ENCODE results near the gene ST3GAL2. TPM values are rescaled to one million over a fixed set of nuclear protein-coding genes. Genes with fewer than 3 reads are reported as not detected.
A peak's percentile ranks its signal among the peaks of the same experiment; 100 is the strongest.

The ST3GAL2 gene
- total and polyA plus RNA-seq, 2 donors (not counting 1 experiment from before 2014, with no cell fraction given), result 13.5 to 17.8 TPM

- Histone ChIP-seq H3K79me2 (ENCODE audit: control insufficient read depth, insufficient read depth, low read length) (no peaks in the 10 kb centered on the region), H3K27ac (ENCODE audit: insufficient read depth, low read length) (peak overlapping the region; percentile 5), H4K20me1 (ENCODE audit: control insufficient read depth, extremely low read depth, insufficient read depth, low read length) (no peaks in the 10 kb centered on the region), H3K9me3 (ENCODE audit: control insufficient read depth, insufficient read depth, low read depth, low read length) (no peaks in the 10 kb centered on the region), H3K36me3 (ENCODE audit: control insufficient read depth, insufficient read depth, low read length) (peaks cover 26% of the 10 kb centered on the region), H3K9ac (ENCODE audit: insufficient read depth, low read length) (no peak overlapping the region), H3K27me3 (ENCODE audit: control insufficient read depth, insufficient read depth, low read length) (no peaks in the 10 kb centered on the region), H3K4me2 (ENCODE audit: extremely low read depth, insufficient read depth, low read length) (no peak overlapping the region), H2AFZ (ENCODE audit: low read length) (no peak overlapping the region), H3K4me1 (ENCODE audit: control insufficient read depth, extremely low read depth, insufficient read depth, low read length) (peaks cover 20% of the 10 kb centered on the region), H3K4me3 (replicated peaks in 1 of 4; ENCODE audit: control extremely low read depth in 1 of 4, insufficient read depth in 1 of 4, low read depth in 3 of 4, low read length in 4 of 4) (no peak overlapping the region)
- TF ChIP-seq EZH2 (IDR thresholded peaks at IDR 0.05; ENCODE audit: low read length, missing control alignments), result no peak
- TF ChIP-seq, protein P1, sequence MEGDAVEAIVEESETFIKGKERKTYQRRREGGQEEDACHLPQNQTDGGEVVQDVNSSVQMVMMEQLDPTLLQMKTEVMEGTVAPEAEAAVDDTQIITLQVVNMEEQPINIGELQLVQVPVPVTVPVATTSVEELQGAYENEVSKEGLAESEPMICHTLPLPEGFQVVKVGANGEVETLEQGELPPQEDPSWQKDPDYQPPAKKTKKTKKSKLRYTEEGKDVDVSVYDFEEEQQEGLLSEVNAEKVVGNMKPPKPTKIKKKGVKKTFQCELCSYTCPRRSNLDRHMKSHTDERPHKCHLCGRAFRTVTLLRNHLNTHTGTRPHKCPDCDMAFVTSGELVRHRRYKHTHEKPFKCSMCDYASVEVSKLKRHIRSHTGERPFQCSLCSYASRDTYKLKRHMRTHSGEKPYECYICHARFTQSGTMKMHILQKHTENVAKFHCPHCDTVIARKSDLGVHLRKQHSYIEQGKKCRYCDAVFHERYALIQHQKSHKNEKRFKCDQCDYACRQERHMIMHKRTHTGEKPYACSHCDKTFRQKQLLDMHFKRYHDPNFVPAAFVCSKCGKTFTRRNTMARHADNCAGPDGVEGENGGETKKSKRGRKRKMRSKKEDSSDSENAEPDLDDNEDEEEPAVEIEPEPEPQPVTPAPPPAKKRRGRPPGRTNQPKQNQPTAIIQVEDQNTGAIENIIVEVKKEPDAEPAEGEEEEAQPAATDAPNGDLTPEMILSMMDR (conservative IDR thresholded peaks at IDR 0.05 in 1 of 2, IDR thresholded peaks at IDR 0.05 in 1 of 2; ENCODE audit: low read depth in 1 of 2, low read length in 2 of 2), result no peak
- peak in 1 of 2 donors; percentile 31 for DNase-seq (ENCODE audit: low read depth in 2 of 2)
Measured at GRCh38 chr16:70478912-70479341, 40.0 kb upstream of the ST3GAL2 start.

- TF ChIP-seq EZH2 (IDR thresholded peaks at IDR 0.05; ENCODE audit: low read length, missing control alignments), result no peak
- TF ChIP-seq, protein P1 (conservative IDR thresholded peaks at IDR 0.05 in 1 of 2, IDR thresholded peaks at IDR 0.05 in 1 of 2; ENCODE audit: low read depth in 1 of 2, low read length in 2 of 2), result no peak
- peaks cover 23% of the 10 kb centered on the region for H3K36me3 ChIP-seq (ENCODE audit: control insufficient read depth, insufficient read depth, low read length)
Measured at GRCh38 chr16:70478169-70478568, 39.3 kb upstream of the ST3GAL2 start.

GRCh38 chr16:70476272-70477020 lies 37.5 kb upstream of the ST3GAL2 start:
- H3K4me3 ChIP-seq (replicated peaks in 1 of 4; ENCODE audit: control extremely low read depth in 1 of 4, insufficient read depth in 1 of 4, low read depth in 3 of 4, low read length in 4 of 4), result no peak overlapping the region
- peaks cover 18% of the 10 kb centered on the region for H3K4me1 ChIP-seq (ENCODE audit: control insufficient read depth, extremely low read depth, insufficient read depth, low read length)
- H4K20me1 ChIP-seq (ENCODE audit: control insufficient read depth, extremely low read depth, insufficient read depth, low read length), result no peaks in the 10 kb centered on the region
- H2AFZ ChIP-seq (ENCODE audit: low read length), result no peak overlapping the region
- H3K36me3 ChIP-seq (ENCODE audit: control insufficient read depth, insufficient read depth, low read length), result peaks cover 18% of the 10 kb centered on the region
- peak overlapping the region; percentile 36 for H3K27ac ChIP-seq (ENCODE audit: insufficient read depth, low read length)
- no peak for TF ChIP-seq EZH2 (IDR thresholded peaks at IDR 0.05; ENCODE audit: low read length, missing control alignments)
- TF ChIP-seq, protein P1 (conservative IDR thresholded peaks at IDR 0.05 in 1 of 2, IDR thresholded peaks at IDR 0.05 in 1 of 2; ENCODE audit: low read depth in 1 of 2, low read length in 2 of 2), result no peak
- peak; percentile 81 to 85 for DNase-seq (ENCODE audit: low read depth in 2 of 2)
- H3K79me2 ChIP-seq (ENCODE audit: control insufficient read depth, insufficient read depth, low read length), result no peaks in the 10 kb centered on the region
- H3K9ac ChIP-seq (ENCODE audit: insufficient read depth, low read length), result no peak overlapping the region
- peak overlapping the region; percentile 54 for H3K4me2 ChIP-seq (ENCODE audit: extremely low read depth, insufficient read depth, low read length)
- no peaks in the 10 kb centered on the region for H3K27me3 ChIP-seq (ENCODE audit: control insufficient read depth, insufficient read depth, low read length)
- H3K9me3 ChIP-seq (ENCODE audit: control insufficient read depth, insufficient read depth, low read depth, low read length), result no peaks in the 10 kb centered on the region

More at GRCh38 chr16:70478169-70478568, 39.3 kb upstream of the ST3GAL2 start:
- Histone ChIP-seq H3K9ac (ENCODE audit: insufficient read depth, low read length) (no peak overlapping the region), H3K4me3 (replicated peaks in 1 of 4; ENCODE audit: control extremely low read depth in 1 of 4, insufficient read depth in 1 of 4, low read depth in 3 of 4, low read length in 4 of 4) (no peak overlapping the region), H3K9me3 (ENCODE audit: control insufficient read depth, insufficient read depth, low read depth, low read length) (no peaks in the 10 kb centered on the region), H2AFZ (ENCODE audit: low read length) (no peak overlapping the region), H3K27ac (ENCODE audit: insufficient read depth, low read length) (no peak overlapping the region), H3K4me1 (ENCODE audit: control insufficient read depth, extremely low read depth, insufficient read depth, low read length) (peaks cover 20% of the 10 kb centered on the region), H3K27me3 (ENCODE audit: control insufficient read depth, insufficient read depth, low read length) (no peaks in the 10 kb centered on the region), H4K20me1 (ENCODE audit: control insufficient read depth, extremely low read depth, insufficient read depth, low read length) (no peaks in the 10 kb centered on the region), H3K4me2 (ENCODE audit: extremely low read depth, insufficient read depth, low read length) (no peak overlapping the region), H3K79me2 (ENCODE audit: control insufficient read depth, insufficient read depth, low read length) (no peaks in the 10 kb centered on the region)
- DNase-seq (ENCODE audit: low read depth in 2 of 2), result no peak

Measured in fibroblast of lung (primary cell).